K562 (cell line): Measurements from ENCODE around the gene CNTN2. TPM values are rescaled to one million over a fixed set of nuclear protein-coding genes. Genes with fewer than 3 reads are reported as not detected.

Source experiments
- CTBP1 ChIP-seq: fragments of 450-650 bp; IDR thresholded peaks from 2 replicates; pipeline ENCODE4 v1.6.1; 2016; ENCODE audit warnings: borderline replicate concordance
- CUX1 ChIP-seq: fragments of 200-800 bp; sonication (Bioruptor generic); IDR thresholded peaks from 2 replicates; pipeline ENCODE4 v1.6.1; 2016; ENCODE audit warnings: missing genetic modification characterization, missing compliant biosample characterization
- ESRRB ChIP-seq: fragments of 250-450 bp; sonication (Bioruptor Pico); IDR thresholded peaks from 2 replicates; pipeline ENCODE4 v1.5.0; 2020; ENCODE audit warnings: mild to moderate bottlenecking, moderate library complexity, borderline replicate concordance
- HDAC8 ChIP-seq: fragments of 450-650 bp; IDR thresholded peaks from 2 replicates; pipeline ENCODE4 v1.6.1; 2016; ENCODE audit warnings: mild to moderate bottlenecking, missing genetic modification characterization, moderate library complexity, missing compliant biosample characterization
- KHSRP ChIP-seq: fragments of 450-650 bp; IDR thresholded peaks from 2 replicates; pipeline ENCODE4 v1.6.1; 2017
- MECOM ChIP-seq: fragments of 250-450 bp; sonication (Bioruptor Pico); IDR thresholded peaks from 2 replicates; pipeline ENCODE4 v1.8.0; 2022; ENCODE audit warnings: inconsistent platforms
- NCOA2 ChIP-seq, 2 experiments: fragments of 450-650 bp; IDR thresholded peaks; 2 replicates each; pipeline ENCODE4 v1.6.1; 2018; ENCODE audit warnings: mild to moderate bottlenecking in 2 of 2, moderate library complexity in 1 of 2; ENCODE audit not compliant: partially characterized antibody in 2 of 2
- SOX6 ChIP-seq: fragments of 450-650 bp; IDR thresholded peaks from 2 replicates; pipeline ENCODE4 v1.6.1; 2014; ENCODE audit warnings: mild to moderate bottlenecking
- UBTF ChIP-seq, 2 experiments: IDR thresholded peaks; 2 replicates each; pipeline ENCODE4 v1.6.1; 2012; ENCODE audit warnings: improper control_type of control experiment in 2 of 2, low read depth in 2 of 2, low read length in 2 of 2, borderline replicate concordance in 1 of 2
- ZNF41 ChIP-seq: fragments of 250-450 bp; sonication (Bioruptor Pico); conservative IDR thresholded peaks from 2 replicates; pipeline ENCODE4 v1.4.0; 2020; ENCODE audit warnings: mild to moderate bottlenecking
- ZNF518B ChIP-seq: fragments of 250-450 bp; sonication (Bioruptor Pico); IDR thresholded peaks from 2 replicates; pipeline ENCODE4 v1.5.0; 2021; ENCODE audit warnings: mild to moderate bottlenecking, moderate library complexity
- polyA plus RNA-seq, 8 experiments: library from polyadenylated mRNA; depleted of rRNA in 4 of 8; stranded (reverse) in 5 of 8; unstranded in 3 of 8; fragments of >200 nt; fragmentation: Nextera tagmentation in 2 of 8; fragmentation: Illumina TruSeq in 1 of 8; extraction: Ambion mirVana in 2 of 8; extraction: Trizol in 1 of 8; gene quantifications; 2 replicates each; pipeline versions ENCODE4 v1.2.1 to v1.2.3, GENCODE V29; 2011 to 2014; ENCODE audit warnings: inconsistent platforms in 1 of 8, missing spikeins in 1 of 8
- total RNA-seq, 7 experiments: library from RNA; depleted of rRNA in 6 of 7; stranded (reverse); fragments of >200 nt in 6 of 7; fragmentation: Illumina TruSeq in 2 of 7; extraction: Trizol in 2 of 7; gene quantifications; 2 replicates each; pipeline versions ENCODE4 v1.2.1 to v1.2.3, GENCODE V29; 2011 to 2021; ENCODE audit warnings: low replicate concordance in 1 of 7
- TF ChIP-seq, protein P1 (sequence below): fragments of 250-450 bp; sonication (Bioruptor Pico); IDR thresholded peaks from 2 replicates; pipeline ENCODE4 v1.8.0; 2022; ENCODE audit warnings: inconsistent platforms
- TF ChIP-seq, protein P2 (sequence below): fragments of 250-450 bp; sonication (Bioruptor Pico); IDR thresholded peaks from 2 replicates; pipeline ENCODE4 v1.9.0; 2021; ENCODE audit warnings: mild to moderate bottlenecking

CNTN2 gene
- total and polyA plus RNA-seq, 9 of the 15 experiments (the other 6 are each of a cell fraction or from before 2014, with no cell fraction given): not detected

DNA sequence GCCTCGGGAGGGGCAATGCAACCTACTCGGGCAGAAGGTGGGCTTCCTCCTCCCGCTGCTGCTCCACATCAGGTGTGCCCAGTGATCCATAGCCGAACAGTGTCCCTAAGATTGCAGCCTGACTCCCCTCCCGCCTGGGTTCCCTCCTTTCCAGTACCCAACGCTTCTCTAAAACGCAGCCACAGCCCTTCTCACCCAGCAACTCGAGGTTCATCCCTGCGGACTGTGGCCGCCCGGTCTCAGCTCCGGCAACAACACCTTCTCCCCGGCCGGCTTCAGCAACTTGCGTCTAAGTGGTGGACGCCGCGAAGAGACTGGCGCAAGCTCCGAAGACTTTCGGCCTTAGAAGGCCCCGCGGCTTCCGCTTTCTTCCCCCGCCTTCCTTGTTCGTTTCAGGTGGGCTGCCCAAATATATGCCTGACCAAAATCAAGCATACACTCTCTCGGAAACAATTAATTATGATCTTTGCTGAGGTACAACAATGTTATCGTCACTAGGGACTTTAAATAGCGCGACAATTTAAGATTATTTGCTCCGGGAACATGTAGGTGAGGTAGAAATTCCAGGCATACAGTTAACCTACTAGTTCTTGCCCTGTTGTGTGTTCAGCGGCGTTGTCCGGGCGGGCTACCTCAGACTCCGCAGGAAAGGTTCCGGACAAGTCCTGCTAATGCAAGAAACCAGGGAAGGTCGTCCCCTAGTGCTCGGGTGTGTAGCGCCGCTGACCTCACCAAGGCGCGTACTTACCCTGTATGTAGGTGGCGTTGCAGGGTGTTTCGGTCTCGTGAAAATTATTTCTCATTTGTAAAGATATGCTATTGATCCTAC, 78.9 kb downstream of the CNTN2 start, which contains the start of gene RBBP5 (continued):
- TF ChIP-seq, protein P1, sequence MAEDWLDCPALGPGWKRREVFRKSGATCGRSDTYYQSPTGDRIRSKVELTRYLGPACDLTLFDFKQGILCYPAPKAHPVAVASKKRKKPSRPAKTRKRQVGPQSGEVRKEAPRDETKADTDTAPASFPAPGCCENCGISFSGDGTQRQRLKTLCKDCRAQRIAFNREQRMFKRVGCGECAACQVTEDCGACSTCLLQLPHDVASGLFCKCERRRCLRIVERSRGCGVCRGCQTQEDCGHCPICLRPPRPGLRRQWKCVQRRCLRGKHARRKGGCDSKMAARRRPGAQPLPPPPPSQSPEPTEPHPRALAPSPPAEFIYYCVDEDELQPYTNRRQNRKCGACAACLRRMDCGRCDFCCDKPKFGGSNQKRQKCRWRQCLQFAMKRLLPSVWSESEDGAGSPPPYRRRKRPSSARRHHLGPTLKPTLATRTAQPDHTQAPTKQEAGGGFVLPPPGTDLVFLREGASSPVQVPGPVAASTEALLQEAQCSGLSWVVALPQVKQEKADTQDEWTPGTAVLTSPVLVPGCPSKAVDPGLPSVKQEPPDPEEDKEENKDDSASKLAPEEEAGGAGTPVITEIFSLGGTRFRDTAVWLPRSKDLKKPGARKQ (CRISPR knock-in tag): no peak
- TF ChIP-seq KHSRP (no peak), ESRRB (no peak), CUX1 (CRISPR knock-in tag) (no peak; the same call in none of the 2 replicates), ZNF41 (0 out of 2 replicates have a peak, but pooled peaks have one; percentile 64), NCOA2 (IDR thresholded peaks at IDR 0.05; ENCODE audit: partially characterized antibody in 2 of 2) (peak in 1 of 2 experiments; percentile 99), HDAC8 (tag) (peak; percentile 86; the same call in 1 of the 2 replicates), MECOM (CRISPR knock-in tag) (peak; percentile 72; the same call in 1 of the 2 replicates), CTBP1 (peak; percentile 96), UBTF (IDR thresholded peaks at IDR 0.05; ENCODE audit: borderline replicate concordance in 1 of 2, low read depth in 2 of 2, low read length in 2 of 2) (peak; percentile 51 to 85; a peak in 3 of 4 replicates), ZNF518B (CRISPR knock-in tag) (no peak; the same call in 1 of the 2 replicates), SOX6 (peak; percentile 90)
- TF ChIP-seq, protein P2, sequence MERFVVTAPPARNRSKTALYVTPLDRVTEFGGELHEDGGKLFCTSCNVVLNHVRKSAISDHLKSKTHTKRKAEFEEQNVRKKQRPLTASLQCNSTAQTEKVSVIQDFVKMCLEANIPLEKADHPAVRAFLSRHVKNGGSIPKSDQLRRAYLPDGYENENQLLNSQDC (CRISPR knock-in tag): peak; percentile 85; the same call in 1 of the 2 replicates
